ENCODE measurements around the gene SCRN1. TPM values are rescaled to one million over a fixed set of nuclear protein-coding genes. Genes with fewer than 3 reads are reported as not detected.

Gene SCRN1
- total and polyA plus RNA-seq, 4 donors: 30.8 to 71.9 (median 44.4) TPM

DNA sequence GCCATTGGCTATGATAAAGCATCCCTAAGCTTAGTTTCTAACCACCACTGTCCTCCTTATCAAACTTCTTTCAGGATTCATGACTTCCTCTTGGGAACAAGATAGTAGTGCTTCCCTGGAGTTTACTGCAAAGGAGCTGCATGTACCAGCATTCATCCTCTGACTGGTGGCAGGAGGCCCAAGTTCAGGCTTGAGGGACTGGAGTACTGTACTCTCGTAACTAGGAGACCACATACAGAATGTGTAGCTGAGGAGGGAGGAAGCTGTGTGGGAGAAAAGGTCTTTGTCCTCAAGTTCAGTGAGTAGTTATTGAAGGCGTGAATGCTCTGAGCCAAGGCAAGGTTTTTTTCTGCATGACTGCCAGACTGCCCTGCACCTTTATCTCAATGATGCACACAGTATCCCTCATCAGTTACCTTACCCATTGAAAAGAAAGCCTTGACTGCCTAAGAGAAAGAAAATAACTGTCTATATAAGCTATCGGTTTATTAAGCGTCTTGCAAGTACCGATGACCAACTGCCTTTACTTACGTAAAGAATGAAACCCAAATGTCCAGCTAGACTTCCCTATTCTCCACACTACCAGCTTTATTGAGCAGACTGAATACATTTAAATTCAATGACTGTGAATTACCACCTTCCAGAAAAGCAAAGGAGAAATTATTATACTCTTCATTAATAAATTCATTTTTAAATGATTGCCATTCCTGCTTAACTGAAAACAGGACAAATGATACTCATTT, 12.8 kb downstream of the SCRN1 start:
- Histone ChIP-seq H3K27ac (ENCODE audit: low read depth in 1 of 2, low read length in 2 of 2) (no peak overlapping the region), H3K4me3 (ENCODE audit: low read length in 2 of 2) (no peak overlapping the region), H3K27me3 (ENCODE audit: control insufficient read depth in 1 of 2, insufficient read depth in 2 of 2, low read length in 1 of 2) (no peaks in the 10 kb centered on the region), H3K36me3 (ENCODE audit: control insufficient read depth in 1 of 2, insufficient read depth in 2 of 2, low read length in 1 of 2) (no peaks in the 10 kb centered on the region), H3K9me3 (ENCODE audit: control insufficient read depth, low read length) (no peaks in the 10 kb centered on the region), H3K4me1 (ENCODE audit: control insufficient read depth in 1 of 2, insufficient read depth in 2 of 2, low read length in 2 of 2) (no peaks in the 10 kb centered on the region)
- no peak for ATAC-seq (ENCODE audit: low FRiP score)
- 75 to 88% methylated on average over 6 of the region's 6 CpGs for WGBS, 2 donors
- intact Hi-C loops (cut with DNase I): no loop called here
- no peak for DNase-seq

- intact Hi-C loops (cut with DNase I): no loop called here
- Histone ChIP-seq H3K27ac (ENCODE audit: low read depth in 1 of 2, low read length in 2 of 2) (no peak overlapping the region), H3K36me3 (ENCODE audit: control insufficient read depth in 1 of 2, insufficient read depth in 2 of 2, low read length in 1 of 2) (no peaks in the 10 kb centered on the region), H3K4me3 (ENCODE audit: low read length in 2 of 2) (no peak overlapping the region), H3K4me1 (ENCODE audit: control insufficient read depth in 1 of 2, insufficient read depth in 2 of 2, low read length in 2 of 2) (no peaks in the 10 kb centered on the region), H3K9me3 (ENCODE audit: control insufficient read depth, low read length) (no peaks in the 10 kb centered on the region), H3K27me3 (ENCODE audit: control insufficient read depth in 1 of 2, insufficient read depth in 2 of 2, low read length in 1 of 2) (no peaks in the 10 kb centered on the region)
- DNase-seq: no peak
- no peak for ATAC-seq (ENCODE audit: low FRiP score)
- WGBS, 2 donors: 93 to 94% methylated on average over 4 of the region's 4 CpGs
Measured at GRCh38 chr7:29976266-29976665, 13.3 kb downstream of the SCRN1 start.

- ATAC-seq (ENCODE audit: low FRiP score): no peak
- WGBS, 2 donors: 91 to 93% methylated on average over 1 of the region's 1 CpG
- Histone ChIP-seq H3K9me3 (ENCODE audit: control insufficient read depth, low read length) (no peaks in the 10 kb centered on the region), H3K4me1 (ENCODE audit: control insufficient read depth in 1 of 2, insufficient read depth in 2 of 2, low read length in 2 of 2) (no peaks in the 10 kb centered on the region), H3K4me3 (ENCODE audit: low read length in 2 of 2) (no peak overlapping the region), H3K36me3 (ENCODE audit: control insufficient read depth in 1 of 2, insufficient read depth in 2 of 2, low read length in 1 of 2) (no peaks in the 10 kb centered on the region), H3K27ac (ENCODE audit: low read depth in 1 of 2, low read length in 2 of 2) (no peak overlapping the region), H3K27me3 (ENCODE audit: control insufficient read depth in 1 of 2, insufficient read depth in 2 of 2, low read length in 1 of 2) (no peaks in the 10 kb centered on the region)
- DNase-seq: no peak
- intact Hi-C loops (cut with DNase I): no loop called here
Measured at GRCh38 chr7:29975561-29975960, 14.0 kb downstream of the SCRN1 start.

- 85 to 90% methylated on average over 3 of the region's 3 CpGs for WGBS, 2 donors
Measured at GRCh38 chr7:29974286-29974685, 15.3 kb downstream of the SCRN1 start.

DNA sequence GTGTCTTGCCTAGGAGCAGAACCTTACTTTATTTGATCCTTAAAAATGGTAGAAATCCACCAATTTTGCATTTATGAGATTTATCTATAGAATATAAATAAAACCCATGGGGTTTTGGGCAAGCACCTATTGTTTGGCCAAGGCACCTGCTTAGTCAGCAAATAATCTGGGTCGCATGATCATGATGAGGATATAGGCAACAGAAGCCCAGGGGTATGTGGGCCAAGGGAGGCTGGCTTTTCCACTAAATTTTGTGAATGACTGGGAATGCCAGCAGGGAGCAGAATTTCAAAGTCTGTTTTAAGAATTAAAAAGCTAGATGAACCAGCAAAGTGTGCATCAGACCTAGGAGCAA, 17.3 kb downstream of the SCRN1 start:
- Histone ChIP-seq H3K4me3 (ENCODE audit: low read length in 2 of 2) (no peak overlapping the region), H3K4me1 (ENCODE audit: control insufficient read depth in 1 of 2, insufficient read depth in 2 of 2, low read length in 2 of 2) (peaks cover 0 to 4% of the 10 kb centered on the region in 2 donors), H3K27ac (ENCODE audit: low read depth in 1 of 2, low read length in 2 of 2) (no peak overlapping the region), H3K9me3 (ENCODE audit: control insufficient read depth, low read length) (no peaks in the 10 kb centered on the region), H3K27me3 (ENCODE audit: control insufficient read depth in 1 of 2, insufficient read depth in 2 of 2, low read length in 1 of 2) (no peaks in the 10 kb centered on the region), H3K36me3 (ENCODE audit: control insufficient read depth in 1 of 2, insufficient read depth in 2 of 2, low read length in 1 of 2) (peaks cover 0 to 5% of the 10 kb centered on the region in 2 donors)
- no peak for ATAC-seq (ENCODE audit: low FRiP score)
- DNase-seq: no peak
- intact Hi-C loops (cut with DNase I): no loop called here
- 91 to 96% methylated on average over 1 of the region's 1 CpG for WGBS, 2 donors

More at GRCh38 chr7:29974286-29974685, 15.3 kb downstream of the SCRN1 start:
- no peak for ATAC-seq (ENCODE audit: low FRiP score)
- intact Hi-C loops (cut with DNase I): no loop called here
- no peak for DNase-seq
- H3K36me3 ChIP-seq (ENCODE audit: control insufficient read depth in 1 of 2, insufficient read depth in 2 of 2, low read length in 1 of 2): no peaks in the 10 kb centered on the region
- H3K4me3 ChIP-seq (ENCODE audit: low read length in 2 of 2): no peak overlapping the region
- H3K27ac ChIP-seq (ENCODE audit: low read depth in 1 of 2, low read length in 2 of 2): no peak overlapping the region
- no peaks in the 10 kb centered on the region for H3K4me1 ChIP-seq (ENCODE audit: control insufficient read depth in 1 of 2, insufficient read depth in 2 of 2, low read length in 2 of 2)
- no peaks in the 10 kb centered on the region for H3K27me3 ChIP-seq (ENCODE audit: control insufficient read depth in 1 of 2, insufficient read depth in 2 of 2, low read length in 1 of 2)
- no peaks in the 10 kb centered on the region for H3K9me3 ChIP-seq (ENCODE audit: control insufficient read depth, low read length)

GRCh38 chr7:29971566-29972314, 17.9 kb downstream of the SCRN1 start:
- Histone ChIP-seq H3K36me3 (ENCODE audit: control insufficient read depth in 1 of 2, insufficient read depth in 2 of 2, low read length in 1 of 2) (peaks cover 0 to 5% of the 10 kb centered on the region in 2 donors), H3K9me3 (ENCODE audit: control insufficient read depth, low read length) (no peaks in the 10 kb centered on the region), H3K27me3 (ENCODE audit: control insufficient read depth in 1 of 2, insufficient read depth in 2 of 2, low read length in 1 of 2) (no peaks in the 10 kb centered on the region), H3K4me3 (ENCODE audit: low read length in 2 of 2) (no peak overlapping the region), H3K4me1 (ENCODE audit: control insufficient read depth in 1 of 2, insufficient read depth in 2 of 2, low read length in 2 of 2) (peaks cover 0 to 4% of the 10 kb centered on the region in 2 donors), H3K27ac (ENCODE audit: low read depth in 1 of 2, low read length in 2 of 2) (no peak overlapping the region)
- intact Hi-C loops (cut with DNase I): no loop called here
- DNase-seq (no peak), ATAC-seq (ENCODE audit: low FRiP score) (no peak)
- 71 to 74% methylated on average over 5 of the region's 5 CpGs for WGBS, 2 donors

DNA sequence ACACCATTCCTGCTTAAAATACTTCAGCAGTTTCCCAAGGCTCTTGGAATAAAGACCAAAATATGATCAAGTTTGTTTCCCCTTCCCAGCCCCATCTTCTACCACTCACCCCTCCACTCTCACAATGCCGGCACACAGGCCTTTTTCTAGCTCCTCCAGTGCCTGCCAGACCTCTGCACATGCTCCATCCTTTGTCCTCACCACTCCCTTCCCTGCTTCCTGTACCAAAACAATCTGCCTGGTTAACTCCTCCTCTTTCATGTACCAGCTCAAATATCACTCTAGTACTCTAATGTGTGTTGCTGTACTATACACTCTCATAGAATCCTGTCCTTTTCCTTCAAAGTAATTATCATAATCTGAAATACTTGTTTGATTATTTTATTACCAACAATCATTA, 19.4 kb downstream of the SCRN1 start:
- no peaks in the 10 kb centered on the region for H3K9me3 ChIP-seq (ENCODE audit: control insufficient read depth, low read length)
- H3K4me3 ChIP-seq (ENCODE audit: low read length in 2 of 2): no peak overlapping the region
- H3K36me3 ChIP-seq (ENCODE audit: control insufficient read depth in 1 of 2, insufficient read depth in 2 of 2, low read length in 1 of 2): peaks cover 0 to 5% of the 10 kb centered on the region in 2 donors
- no peaks in the 10 kb centered on the region for H3K27me3 ChIP-seq (ENCODE audit: control insufficient read depth in 1 of 2, insufficient read depth in 2 of 2, low read length in 1 of 2)
- ATAC-seq (ENCODE audit: low FRiP score) (no peak), DNase-seq (no peak)
- H3K4me1 ChIP-seq (ENCODE audit: control insufficient read depth in 1 of 2, insufficient read depth in 2 of 2, low read length in 2 of 2): peaks cover 0 to 4% of the 10 kb centered on the region in 2 donors
- no peak overlapping the region for H3K27ac ChIP-seq (ENCODE audit: low read depth in 1 of 2, low read length in 2 of 2)
- intact Hi-C loops (cut with DNase I): no loop called here
- 57 to 58% methylated on average over 1 of the region's 1 CpG for WGBS, 2 donors

DNA sequence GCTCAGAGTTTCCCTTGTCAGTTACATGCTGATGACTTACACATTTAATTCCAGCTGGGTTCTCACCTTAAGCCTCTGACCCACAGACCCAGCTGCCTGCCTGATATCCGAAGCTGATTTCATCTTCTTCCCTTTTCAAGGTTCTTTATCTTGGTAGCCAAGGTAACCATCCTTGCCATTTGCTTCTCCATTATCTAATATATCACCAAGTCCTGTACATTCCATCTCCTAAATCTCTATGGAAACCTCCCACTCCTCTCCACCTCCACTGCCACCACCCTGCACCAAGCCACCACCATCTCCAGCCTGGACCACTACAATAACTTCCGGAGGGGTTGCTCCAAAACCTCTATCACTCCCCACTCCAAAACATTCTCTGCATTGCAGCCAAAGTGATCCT, 19.9 kb downstream of the SCRN1 start:
- DNase-seq (no peak), ATAC-seq (ENCODE audit: low FRiP score) (no peak)
- peaks cover 0 to 5% of the 10 kb centered on the region in 2 donors for H3K36me3 ChIP-seq (ENCODE audit: control insufficient read depth in 1 of 2, insufficient read depth in 2 of 2, low read length in 1 of 2)
- H3K27me3 ChIP-seq (ENCODE audit: control insufficient read depth in 1 of 2, insufficient read depth in 2 of 2, low read length in 1 of 2): no peaks in the 10 kb centered on the region
- no peak overlapping the region for H3K27ac ChIP-seq (ENCODE audit: low read depth in 1 of 2, low read length in 2 of 2)
- peaks cover 0 to 4% of the 10 kb centered on the region in 2 donors for H3K4me1 ChIP-seq (ENCODE audit: control insufficient read depth in 1 of 2, insufficient read depth in 2 of 2, low read length in 2 of 2)
- H3K9me3 ChIP-seq (ENCODE audit: control insufficient read depth, low read length): no peaks in the 10 kb centered on the region
- 87% methylated on average over 2 of the region's 2 CpGs for WGBS, 2 donors
- intact Hi-C loops (cut with DNase I): no loop called here
- H3K4me3 ChIP-seq (ENCODE audit: low read length in 2 of 2): no peak overlapping the region

All from aorta (tissue), 5 donors.